ENCODE measurements around the gene NAGLU.
"Not testable (repeated sequence)": the region's sequence is repeated elsewhere in the genome, so short reads cannot be mapped to it uniquely, and the experiment has no call there.

The NAGLU gene

GRCh38 chr17:42521666-42522262, 14.3 kb upstream of the NAGLU start:
- no peak for DNase-seq (ENCODE audit: low spot score)

- DNase-seq (ENCODE audit: low spot score), result no peak
Measured at GRCh38 chr17:42522263-42522790, 13.7 kb upstream of the NAGLU start.

- DNase-seq (ENCODE audit: low spot score), result no peak
Measured at GRCh38 chr17:42522798-42523278, 13.2 kb upstream of the NAGLU start.

- DNase-seq (ENCODE audit: low spot score), result no peak
Measured at GRCh38 chr17:42525221-42525620, 10.8 kb upstream of the NAGLU start.

GRCh38 chr17:42526031-42526444, 10.0 kb upstream of the NAGLU start:
- no peak for DNase-seq (ENCODE audit: low spot score)

GRCh38 chr17:42527932-42528331, 8.1 kb upstream of the NAGLU start:
- no peak for DNase-seq (ENCODE audit: low spot score)

- DNase-seq (ENCODE audit: low spot score), result no peak
Measured at GRCh38 chr17:42529061-42529460, 7.0 kb upstream of the NAGLU start.

GRCh38 chr17:42530952-42531454, 5.0 kb upstream of the NAGLU start:
- DNase-seq (ENCODE audit: low spot score), result no peak

GRCh38 chr17:42531455-42532354, 4.3 kb upstream of the NAGLU start:
- DNase-seq (ENCODE audit: low spot score), result peak; percentile 53

- no peak for DNase-seq (ENCODE audit: low spot score)
Measured at GRCh38 chr17:42535155-42536047, 640 bp upstream of the NAGLU start.

GRCh38 chr17:42536372-42537155, 523 bp downstream of the NAGLU start:
- DNase-seq (ENCODE audit: low spot score), result peak; percentile 65

GRCh38 chr17:42537156-42537805, 1.2 kb downstream of the NAGLU start:
- DNase-seq (ENCODE audit: low spot score), result no peak

- no peak for DNase-seq (ENCODE audit: low spot score)
Measured at GRCh38 chr17:42537826-42538451, 1.9 kb downstream of the NAGLU start.

GRCh38 chr17:42538482-42538881, 2.4 kb downstream of the NAGLU start:
- DNase-seq (ENCODE audit: low spot score), result no peak

GRCh38 chr17:42540558-42540957, 4.5 kb downstream of the NAGLU start:
- not testable (repeated sequence) for DNase-seq (ENCODE audit: low spot score)

GRCh38 chr17:42541041-42541833, 5.2 kb downstream of the NAGLU start:
- DNase-seq (ENCODE audit: low spot score), result peak; percentile 21

GRCh38 chr17:42543190-42544079, 7.4 kb downstream of the NAGLU start:
- DNase-seq (ENCODE audit: low spot score), result no peak

- DNase-seq (ENCODE audit: low spot score), result no peak
Measured at GRCh38 chr17:42544874-42545283, 8.8 kb downstream of the NAGLU start.
